ENCODE data around the gene HHATL.

DNA sequence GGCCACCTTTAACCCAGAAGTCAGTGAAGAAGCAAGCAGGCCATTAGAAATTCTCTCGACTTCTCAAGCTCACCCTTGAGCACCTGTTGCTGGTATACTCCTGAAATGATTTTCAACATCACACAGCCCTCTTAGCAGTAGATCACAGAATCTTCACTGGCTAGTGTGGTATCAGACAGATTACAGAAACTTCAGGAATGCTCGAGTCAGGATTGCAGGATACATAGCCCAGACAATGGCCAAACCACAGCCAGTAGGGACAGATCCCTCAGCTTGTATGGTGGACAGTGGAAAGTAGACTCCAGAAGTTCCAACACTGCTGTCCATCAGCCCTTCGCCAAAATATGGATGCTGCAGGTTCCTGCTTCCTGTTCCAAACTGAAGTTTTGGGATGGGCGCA is 21.8 kb downstream of the HHATL start:
- TF ChIP-seq, protein P1, sequence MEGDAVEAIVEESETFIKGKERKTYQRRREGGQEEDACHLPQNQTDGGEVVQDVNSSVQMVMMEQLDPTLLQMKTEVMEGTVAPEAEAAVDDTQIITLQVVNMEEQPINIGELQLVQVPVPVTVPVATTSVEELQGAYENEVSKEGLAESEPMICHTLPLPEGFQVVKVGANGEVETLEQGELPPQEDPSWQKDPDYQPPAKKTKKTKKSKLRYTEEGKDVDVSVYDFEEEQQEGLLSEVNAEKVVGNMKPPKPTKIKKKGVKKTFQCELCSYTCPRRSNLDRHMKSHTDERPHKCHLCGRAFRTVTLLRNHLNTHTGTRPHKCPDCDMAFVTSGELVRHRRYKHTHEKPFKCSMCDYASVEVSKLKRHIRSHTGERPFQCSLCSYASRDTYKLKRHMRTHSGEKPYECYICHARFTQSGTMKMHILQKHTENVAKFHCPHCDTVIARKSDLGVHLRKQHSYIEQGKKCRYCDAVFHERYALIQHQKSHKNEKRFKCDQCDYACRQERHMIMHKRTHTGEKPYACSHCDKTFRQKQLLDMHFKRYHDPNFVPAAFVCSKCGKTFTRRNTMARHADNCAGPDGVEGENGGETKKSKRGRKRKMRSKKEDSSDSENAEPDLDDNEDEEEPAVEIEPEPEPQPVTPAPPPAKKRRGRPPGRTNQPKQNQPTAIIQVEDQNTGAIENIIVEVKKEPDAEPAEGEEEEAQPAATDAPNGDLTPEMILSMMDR (IDR thresholded peaks at IDR 0.05), result no peak
- no peak for TF ChIP-seq EP300 (IDR thresholded peaks at IDR 0.05)
- no peak for TF ChIP-seq POLR2A (IDR thresholded peaks at IDR 0.05)

All from ovary (tissue), 3 donors.